ENCODE measurements around the gene PEX11G.

PEX11G gene

DNA sequence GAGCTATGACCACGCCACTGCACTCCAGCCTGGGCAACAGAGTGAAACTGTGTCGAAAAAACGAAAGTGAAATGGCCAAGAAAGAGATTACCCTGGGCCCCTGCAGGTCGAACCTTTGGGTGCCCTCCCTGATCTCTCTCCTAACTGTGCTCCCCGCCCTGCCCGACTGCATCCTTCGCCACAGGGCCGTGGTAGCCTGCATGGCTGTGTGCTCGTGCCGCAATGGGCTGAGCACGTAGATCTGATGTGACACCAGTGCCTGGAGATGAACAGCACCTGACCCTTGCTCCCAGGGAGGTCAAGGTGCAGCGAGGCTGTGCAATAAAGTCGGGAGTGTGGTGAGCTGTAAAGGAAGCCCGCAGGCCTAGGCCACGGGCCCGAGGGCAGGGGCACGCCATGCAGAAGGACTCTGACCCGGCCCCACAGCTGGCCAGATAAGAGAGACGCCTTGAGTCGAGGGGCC, 60.2 kb downstream of the PEX11G start:
- peak; percentile 36 for DNase-seq

DNA sequence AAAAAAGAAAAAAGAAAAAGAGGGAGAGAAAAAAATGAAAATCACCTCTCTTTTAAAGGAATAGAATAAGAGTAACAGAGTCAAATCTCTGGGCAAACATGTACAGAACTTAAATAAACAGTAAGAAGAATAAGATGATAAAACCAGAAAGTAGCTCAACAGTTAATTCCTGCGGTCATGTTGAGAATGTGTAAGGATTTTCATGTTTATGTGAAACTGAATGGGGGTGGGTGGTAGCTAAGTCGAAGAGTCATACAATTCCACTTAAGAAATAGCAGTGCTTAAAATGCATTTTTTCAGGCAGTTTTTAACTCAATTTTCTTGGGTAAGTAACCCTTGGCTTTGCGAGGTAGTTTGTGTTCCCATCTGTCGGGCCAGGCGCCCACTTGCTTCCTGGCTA, 60.9 kb downstream of the PEX11G start:
- peak; percentile 65 for DNase-seq

GRCh38 chr19:7426986-7427385, 61.8 kb downstream of the PEX11G start:
- DNase-seq, result peak; percentile 80

All from activated CD4-positive, alpha-beta T cell treated with anti-CD3 and anti-CD28 coated beads, Interleukin-10, Interleukin-2, amounts not matched to agents 100 ng/mL and 50 ng/mL, durations not matched to agents 16 hours and 8 hours (primary cell).